Measurements from ENCODE around the gene OTX1.

- TF ChIP-seq EZH2 (IDR thresholded peaks at IDR 0.05; ENCODE audit: insufficient read depth, poor library complexity, severe bottlenecking) (no peak), EZH2phosphoT487 (IDR thresholded peaks at IDR 0.05; ENCODE audit: insufficient read depth, low read depth) (no peak)
Observed at GRCh38 chr2:63049970-63050333, 678 bp upstream of the OTX1 start.

Measured in GM23248 (cell line).